ENCODE measurements around the gene RNF148.

DNA sequence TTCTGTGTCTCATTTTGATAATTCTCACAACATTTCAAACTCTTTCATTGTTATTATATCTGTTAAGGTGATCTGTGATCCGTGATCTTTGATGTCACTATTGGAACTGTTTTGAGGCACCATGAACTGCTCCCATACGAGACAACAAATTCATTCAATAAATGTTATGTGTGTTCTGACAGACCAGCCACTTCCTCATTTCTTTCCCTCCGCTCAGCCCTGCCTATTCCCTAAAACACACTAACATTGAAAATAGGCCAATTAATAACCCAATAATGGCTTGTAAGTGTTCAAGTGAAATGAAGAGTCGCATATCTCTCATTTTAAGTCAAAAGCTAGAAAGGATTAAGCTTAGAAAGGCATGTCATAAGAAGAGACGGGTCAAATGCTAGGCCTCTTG, 49.0 kb downstream of the RNF148 start:
- no peak for TF ChIP-seq YY1 (IDR thresholded peaks at IDR 0.05; ENCODE audit: low read depth)
- TF ChIP-seq RAD21 (IDR thresholded peaks at IDR 0.05; ENCODE audit: low read depth), result no peak
- no peak for TF ChIP-seq TEAD4 (IDR thresholded peaks at IDR 0.05)
- no peak for TF ChIP-seq NFIC (IDR thresholded peaks at IDR 0.05)
- TF ChIP-seq EP300 (IDR thresholded peaks at IDR 0.05; ENCODE audit: borderline replicate concordance), result no peak
- no peak for TF ChIP-seq TAF1 (IDR thresholded peaks at IDR 0.05; ENCODE audit: low read depth)
- TF ChIP-seq REST (IDR thresholded peaks at IDR 0.05; ENCODE audit: low read depth), result no peak
- no peak for TF ChIP-seq EGR1 (IDR thresholded peaks at IDR 0.05)
